Measurements from ENCODE around the gene ADGB. TPM values are rescaled to one million over a fixed set of nuclear protein-coding genes. Genes with fewer than 3 reads are reported as not detected.
"Not testable (repeated sequence)": the region's sequence is repeated elsewhere in the genome, so short reads cannot be mapped to it uniquely, and the experiment has no call there.

Gene ADGB
- polyA plus RNA-seq, 2 of the 4 experiments (the other 2 are of a cell fraction) = not detected

DNA sequence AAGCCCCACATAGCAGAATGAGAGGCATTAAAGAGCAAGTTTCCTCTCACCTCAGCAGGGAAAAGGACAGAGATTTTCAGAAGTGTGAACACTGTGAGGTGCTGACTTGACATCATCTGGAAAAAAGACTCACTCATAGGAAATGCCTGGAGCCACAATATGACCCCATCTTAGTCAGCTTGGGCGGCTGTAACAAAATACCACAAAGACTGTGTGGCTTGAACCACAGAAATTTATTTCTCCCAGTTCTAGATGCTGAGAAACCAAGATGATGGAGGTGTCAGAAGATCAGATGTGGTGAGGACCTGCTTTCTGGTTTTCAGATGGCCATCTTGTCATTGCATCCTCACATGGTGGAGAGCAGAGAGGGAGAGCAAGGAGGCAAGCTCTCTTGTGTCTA lies 253.1 kb downstream of the ADGB start:
- DNase-seq (ENCODE audit: low read depth in 1 of 2, low spot score in 1 of 2) = no peak
- ATAC-seq = no peak

DNA sequence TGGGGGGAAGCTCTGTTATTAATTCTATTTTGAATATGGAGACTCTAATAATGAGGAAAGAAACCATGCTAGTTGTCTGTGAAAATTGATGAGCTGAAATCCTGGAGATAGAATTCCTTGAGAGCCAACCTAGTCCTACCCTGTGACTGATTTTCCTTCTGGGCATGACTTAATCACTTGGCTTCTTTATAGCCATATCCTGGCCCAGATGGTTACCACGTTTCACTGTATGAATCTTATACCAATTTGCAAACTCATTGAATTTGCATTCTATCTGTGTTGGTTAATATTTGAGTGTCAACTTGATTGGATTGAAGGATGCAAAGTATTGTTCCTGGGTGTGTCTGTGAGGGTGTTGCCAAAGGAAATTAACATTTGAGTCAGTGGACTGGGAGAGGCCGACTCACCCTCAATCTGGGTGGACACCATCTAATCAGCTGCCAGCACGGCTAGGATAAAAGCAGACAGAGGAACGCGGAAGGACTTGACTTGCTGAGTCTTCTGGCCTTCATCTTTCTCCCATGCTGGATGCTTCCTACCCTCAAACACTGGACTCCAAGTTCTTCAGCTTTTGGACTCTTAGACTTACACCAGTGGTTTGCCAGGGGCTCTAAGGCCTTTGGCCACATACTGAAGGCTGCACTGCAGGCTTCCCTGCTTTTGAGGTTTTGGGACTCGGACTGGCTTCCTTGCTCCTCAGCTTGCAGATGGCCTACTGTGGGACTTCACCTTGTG lies 255.9 kb downstream of the ADGB start:
- H3K4me2 ChIP-seq; ATAC-seq; H3K4me1 ChIP-seq; H3K4me3 ChIP-seq; POLR2A ChIA-PET; H3K9me3 ChIP-seq; H3K27ac ChIP-seq; DNase-seq (ENCODE audit: low read depth in 1 of 2, low spot score in 1 of 2); FAIRE-seq: not testable (repeated sequence)
- CTCF ChIA-PET = interaction anchor here (1.3 kb wide), 1 partner anchor 1313 kb away, joined by 3 read pairs; no protein-coding TSS in a partner anchor
- 60% methylated on average over 6 of the region's 6 CpGs for WGBS (ENCODE audit: missing lambda C conversion rate)

More for the DNA sequence above, 253.1 kb downstream of the ADGB start:
- no peak for FAIRE-seq
- Histone ChIP-seq H3K4me1 (no peaks in the 10 kb centered on the region), H3K27ac (no peak overlapping the region), H3K9me3 (no peaks in the 10 kb centered on the region), H3K4me3 (no peak overlapping the region), H3K4me2 (no peak overlapping the region)
- ChIA-PET CTCF (no interaction called here), POLR2A (no interaction called here)
- TF ChIP-seq, protein P1, sequence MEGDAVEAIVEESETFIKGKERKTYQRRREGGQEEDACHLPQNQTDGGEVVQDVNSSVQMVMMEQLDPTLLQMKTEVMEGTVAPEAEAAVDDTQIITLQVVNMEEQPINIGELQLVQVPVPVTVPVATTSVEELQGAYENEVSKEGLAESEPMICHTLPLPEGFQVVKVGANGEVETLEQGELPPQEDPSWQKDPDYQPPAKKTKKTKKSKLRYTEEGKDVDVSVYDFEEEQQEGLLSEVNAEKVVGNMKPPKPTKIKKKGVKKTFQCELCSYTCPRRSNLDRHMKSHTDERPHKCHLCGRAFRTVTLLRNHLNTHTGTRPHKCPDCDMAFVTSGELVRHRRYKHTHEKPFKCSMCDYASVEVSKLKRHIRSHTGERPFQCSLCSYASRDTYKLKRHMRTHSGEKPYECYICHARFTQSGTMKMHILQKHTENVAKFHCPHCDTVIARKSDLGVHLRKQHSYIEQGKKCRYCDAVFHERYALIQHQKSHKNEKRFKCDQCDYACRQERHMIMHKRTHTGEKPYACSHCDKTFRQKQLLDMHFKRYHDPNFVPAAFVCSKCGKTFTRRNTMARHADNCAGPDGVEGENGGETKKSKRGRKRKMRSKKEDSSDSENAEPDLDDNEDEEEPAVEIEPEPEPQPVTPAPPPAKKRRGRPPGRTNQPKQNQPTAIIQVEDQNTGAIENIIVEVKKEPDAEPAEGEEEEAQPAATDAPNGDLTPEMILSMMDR (IDR thresholded peaks at IDR 0.05) = no peak
- TF ChIP-seq SMC3 (IDR thresholded peaks at IDR 0.05) = no peak
- TF ChIP-seq, protein P2, sequence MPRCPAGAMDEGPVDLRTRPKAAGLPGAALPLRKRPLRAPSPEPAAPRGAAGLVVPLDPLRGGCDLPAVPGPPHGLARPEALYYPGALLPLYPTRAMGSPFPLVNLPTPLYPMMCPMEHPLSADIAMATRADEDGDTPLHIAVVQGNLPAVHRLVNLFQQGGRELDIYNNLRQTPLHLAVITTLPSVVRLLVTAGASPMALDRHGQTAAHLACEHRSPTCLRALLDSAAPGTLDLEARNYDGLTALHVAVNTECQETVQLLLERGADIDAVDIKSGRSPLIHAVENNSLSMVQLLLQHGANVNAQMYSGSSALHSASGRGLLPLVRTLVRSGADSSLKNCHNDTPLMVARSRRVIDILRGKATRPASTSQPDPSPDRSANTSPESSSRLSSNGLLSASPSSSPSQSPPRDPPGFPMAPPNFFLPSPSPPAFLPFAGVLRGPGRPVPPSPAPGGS (IDR thresholded peaks at IDR 0.05) = no peak
- no peak for TF ChIP-seq FOSL2 (IDR thresholded peaks at IDR 0.05)
- TF ChIP-seq FOSL2 (CRISPR knock-in tag; IDR thresholded peaks at IDR 0.05) = no peak
- no peak for TF ChIP-seq JUNB (IDR thresholded peaks at IDR 0.05)
- no peak for TF ChIP-seq SREBF2 (IDR thresholded peaks at IDR 0.05)
- TF ChIP-seq KDM5A (IDR thresholded peaks at IDR 0.05) = no peak
- no peak for TF ChIP-seq HEYL (CRISPR knock-in tag; IDR thresholded peaks at IDR 0.05)
- TF ChIP-seq RCOR1 (IDR thresholded peaks at IDR 0.05; ENCODE audit: low read depth, low read length) = no peak
- TF ChIP-seq NPAS2 (CRISPR knock-in tag; IDR thresholded peaks at IDR 0.05; ENCODE audit: borderline replicate concordance) = no peak
- no peak for TF ChIP-seq CBX2 (IDR thresholded peaks at IDR 0.05; ENCODE audit: borderline replicate concordance, low read depth)
- TF ChIP-seq GATA3 (IDR thresholded peaks at IDR 0.05; ENCODE audit: borderline replicate concordance) = no peak
- no peak for TF ChIP-seq BHLHE40 (IDR thresholded peaks at IDR 0.05; ENCODE audit: low read depth, low read length)
- TF ChIP-seq ZSCAN20 (CRISPR knock-in tag; IDR thresholded peaks at IDR 0.05) = no peak
- TF ChIP-seq ZNF302 (CRISPR knock-in tag; IDR thresholded peaks at IDR 0.05) = no peak
- TF ChIP-seq, protein P3, sequence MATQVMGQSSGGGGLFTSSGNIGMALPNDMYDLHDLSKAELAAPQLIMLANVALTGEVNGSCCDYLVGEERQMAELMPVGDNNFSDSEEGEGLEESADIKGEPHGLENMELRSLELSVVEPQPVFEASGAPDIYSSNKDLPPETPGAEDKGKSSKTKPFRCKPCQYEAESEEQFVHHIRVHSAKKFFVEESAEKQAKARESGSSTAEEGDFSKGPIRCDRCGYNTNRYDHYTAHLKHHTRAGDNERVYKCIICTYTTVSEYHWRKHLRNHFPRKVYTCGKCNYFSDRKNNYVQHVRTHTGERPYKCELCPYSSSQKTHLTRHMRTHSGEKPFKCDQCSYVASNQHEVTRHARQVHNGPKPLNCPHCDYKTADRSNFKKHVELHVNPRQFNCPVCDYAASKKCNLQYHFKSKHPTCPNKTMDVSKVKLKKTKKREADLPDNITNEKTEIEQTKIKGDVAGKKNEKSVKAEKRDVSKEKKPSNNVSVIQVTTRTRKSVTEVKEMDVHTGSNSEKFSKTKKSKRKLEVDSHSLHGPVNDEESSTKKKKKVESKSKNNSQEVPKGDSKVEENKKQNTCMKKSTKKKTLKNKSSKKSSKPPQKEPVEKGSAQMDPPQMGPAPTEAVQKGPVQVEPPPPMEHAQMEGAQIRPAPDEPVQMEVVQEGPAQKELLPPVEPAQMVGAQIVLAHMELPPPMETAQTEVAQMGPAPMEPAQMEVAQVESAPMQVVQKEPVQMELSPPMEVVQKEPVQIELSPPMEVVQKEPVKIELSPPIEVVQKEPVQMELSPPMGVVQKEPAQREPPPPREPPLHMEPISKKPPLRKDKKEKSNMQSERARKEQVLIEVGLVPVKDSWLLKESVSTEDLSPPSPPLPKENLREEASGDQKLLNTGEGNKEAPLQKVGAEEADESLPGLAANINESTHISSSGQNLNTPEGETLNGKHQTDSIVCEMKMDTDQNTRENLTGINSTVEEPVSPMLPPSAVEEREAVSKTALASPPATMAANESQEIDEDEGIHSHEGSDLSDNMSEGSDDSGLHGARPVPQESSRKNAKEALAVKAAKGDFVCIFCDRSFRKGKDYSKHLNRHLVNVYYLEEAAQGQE (IDR thresholded peaks at IDR 0.05) = no peak
- no peak for TF ChIP-seq JUN (IDR thresholded peaks at IDR 0.05)
- no peak for TF ChIP-seq TFCP2L1 (CRISPR knock-in tag; IDR thresholded peaks at IDR 0.05)
- 35% methylated on average over 1 of the region's 1 CpG for WGBS (ENCODE audit: missing lambda C conversion rate)

Measured in A549 (cell line).